ENCODE measurements around the gene PALLD. TPM values are rescaled to one million over a fixed set of nuclear protein-coding genes. Genes with fewer than 3 reads are reported as not detected.

PALLD gene
- total RNA-seq, 1 experiment from 2014 or later, result 23.7 TPM

- no peak for TF ChIP-seq ATF2 (CRISPR knock-in tag; IDR thresholded peaks at IDR 0.05; ENCODE audit: borderline replicate concordance, low read depth)
- TF ChIP-seq ZNF532 (CRISPR knock-in tag; IDR thresholded peaks at IDR 0.05; ENCODE audit: borderline replicate concordance), result no peak
- TF ChIP-seq PREB (CRISPR knock-in tag; IDR thresholded peaks at IDR 0.05; ENCODE audit: borderline replicate concordance), result no peak
- no peak for TF ChIP-seq ZNF138 (CRISPR knock-in tag; conservative IDR thresholded peaks at IDR 0.05)
- no peak for TF ChIP-seq SMAD4 (CRISPR knock-in tag; IDR thresholded peaks at IDR 0.05)
- TF ChIP-seq NR2C2 (CRISPR knock-in tag; IDR thresholded peaks at IDR 0.05), result no peak
- TF ChIP-seq HMGA2 (CRISPR knock-in tag; IDR thresholded peaks at IDR 0.05), result no peak
- no peak for TF ChIP-seq FOXP4 (CRISPR knock-in tag; IDR thresholded peaks at IDR 0.05)
Measured at GRCh38 chr4:168688584-168688983, 191.7 kb downstream of the PALLD start (continued).

GRCh38 chr4:168689791-168690190 is 192.9 kb downstream of the PALLD start:
- no peak for ATAC-seq
- CTCF ChIA-PET, result no interaction called here
- no peak for DNase-seq (ENCODE audit: low spot score)
- Mint-ChIP-seq H3K9me3 (peaks cover 6% of the 10 kb centered on the region), H3K4me1 (peaks cover 33% of the 10 kb centered on the region), H3K27ac (no peak overlapping the region), H3K4me3 (no peak overlapping the region), H3K36me3 (no peaks in the 10 kb centered on the region), H3K27me3 (ENCODE audit: low read depth) (no peaks in the 10 kb centered on the region)
- POLR2A ChIA-PET, result no interaction called here
- TF ChIP-seq USF2 (CRISPR knock-in tag; IDR thresholded peaks at IDR 0.05) (no peak), ZNF532 (CRISPR knock-in tag; IDR thresholded peaks at IDR 0.05; ENCODE audit: borderline replicate concordance) (no peak), MXD4 (CRISPR knock-in tag; IDR thresholded peaks at IDR 0.05; ENCODE audit: borderline replicate concordance) (no peak), PRDM15 (CRISPR knock-in tag; IDR thresholded peaks at IDR 0.05) (no peak), GTF2I (CRISPR knock-in tag; conservative IDR thresholded peaks at IDR 0.05) (no peak), TEAD4 (CRISPR knock-in tag; IDR thresholded peaks at IDR 0.05) (no peak), MAX (CRISPR knock-in tag; IDR thresholded peaks at IDR 0.05) (no peak), GABPB1 (CRISPR knock-in tag; IDR thresholded peaks at IDR 0.05) (no peak)

All from WTC11 (cell line).